Activated CD4-positive, alpha-beta memory T cell treated with anti-CD3 and anti-CD28 coated beads, Interleukin-2, amount 10 ng/mL, durations not matched to agents 7 days and 5 days (primary cell): Measurements from ENCODE around the gene RAB43. TPM values are rescaled to one million over a fixed set of nuclear protein-coding genes. Genes with fewer than 3 reads are reported as not detected.
"Not testable (repeated sequence)": the region's sequence is repeated elsewhere in the genome, so short reads cannot be mapped to it uniquely, and the experiment has no call there.

Experiments used
- CTCF ChIA-PET: fragments of 350-600 bp; sonication (Branson Sonifier 250); formaldehyde crosslinking; loops from one replicate; lab custom pipeline; 2021; ENCODE audit warnings: antibody characterized with exemption, inconsistent platforms; lab: Charles Lee
- POLR2A ChIA-PET: fragments of 350-600 bp; sonication (Branson Sonifier 250); formaldehyde crosslinking; loops from one replicate; lab custom pipeline; 2021; ENCODE audit warnings: antibody characterized with exemption; lab: Charles Lee
- DNase-seq: peaks from one replicate; pipeline ENCODE4 v3.0.0-alpha.2; 2020
- H3K27ac Mint-ChIP-seq: one replicate; pipeline ENCODE4 v1.8.0; 2021; ENCODE audit warnings: mild to moderate bottlenecking, mixed read lengths
- H3K27me3 Mint-ChIP-seq: one replicate; pipeline ENCODE4 v1.8.0; 2021; ENCODE audit warnings: mixed read lengths
- H3K36me3 Mint-ChIP-seq: one replicate; pipeline ENCODE4 v1.8.0; 2021; ENCODE audit warnings: low read depth, mixed read lengths
- H3K4me1 Mint-ChIP-seq: one replicate; pipeline ENCODE4 v1.8.0; 2021; ENCODE audit warnings: mixed read lengths
- H3K4me3 Mint-ChIP-seq: one replicate; pipeline ENCODE4 v1.8.0; 2021; ENCODE audit warnings: mild to moderate bottlenecking, mixed read lengths
- H3K9me3 Mint-ChIP-seq: one replicate; pipeline ENCODE4 v1.8.0; 2021; ENCODE audit warnings: mixed read lengths
- total RNA-seq, 2 experiments: library from RNA; stranded (reverse); gene quantifications; one replicate each; pipeline ENCODE4 v1.2.3, GENCODE V29; 2021

RAB43 gene
- total RNA-seq, 2 experiments from 2014 or later: 46.3 to 48.1 TPM

DNA sequence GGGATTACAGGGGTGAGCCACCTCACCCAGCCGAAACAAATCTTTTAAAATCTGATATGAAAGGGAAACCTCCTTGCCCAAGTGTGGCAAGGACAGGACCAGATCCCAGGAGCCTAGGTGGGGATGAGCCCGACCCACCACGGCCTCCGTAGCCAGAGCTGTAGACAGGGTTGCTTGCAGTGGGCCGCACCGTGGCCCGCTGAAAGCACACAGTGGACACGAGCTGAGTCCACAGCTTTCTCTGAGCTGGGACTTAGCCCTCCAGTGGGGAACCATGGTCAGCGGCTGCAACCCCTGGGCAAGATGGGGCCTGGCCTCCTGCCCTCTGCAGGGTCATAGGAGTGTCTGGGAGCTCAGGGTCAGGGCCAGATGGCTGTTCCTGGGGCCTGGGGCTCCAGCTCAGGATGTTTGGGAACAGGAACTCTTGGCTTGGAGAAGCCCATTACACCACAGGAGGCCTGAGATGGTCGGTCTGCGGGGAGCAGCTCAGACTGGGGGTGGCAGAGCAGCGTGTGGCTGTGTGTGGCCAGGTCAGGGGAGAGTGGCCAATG, 36.4 kb downstream of the RAB43 start:
- no peaks in the 10 kb centered on the region for H3K9me3 Mint-ChIP-seq
- CTCF ChIA-PET: no interaction called here
- no peaks in the 10 kb centered on the region for H3K27me3 Mint-ChIP-seq
- H3K36me3 Mint-ChIP-seq: peaks cover 2% of the 10 kb centered on the region
- POLR2A ChIA-PET: interaction anchor here (0.7 kb wide), 1 partner anchor 429 kb away, joined by 3 read pairs; no protein-coding TSS in a partner anchor
- no peak for DNase-seq
- no peak overlapping the region for H3K27ac Mint-ChIP-seq
- H3K4me3 Mint-ChIP-seq: no peak overlapping the region
- peaks cover 1% of the 10 kb centered on the region for H3K4me1 Mint-ChIP-seq

DNA sequence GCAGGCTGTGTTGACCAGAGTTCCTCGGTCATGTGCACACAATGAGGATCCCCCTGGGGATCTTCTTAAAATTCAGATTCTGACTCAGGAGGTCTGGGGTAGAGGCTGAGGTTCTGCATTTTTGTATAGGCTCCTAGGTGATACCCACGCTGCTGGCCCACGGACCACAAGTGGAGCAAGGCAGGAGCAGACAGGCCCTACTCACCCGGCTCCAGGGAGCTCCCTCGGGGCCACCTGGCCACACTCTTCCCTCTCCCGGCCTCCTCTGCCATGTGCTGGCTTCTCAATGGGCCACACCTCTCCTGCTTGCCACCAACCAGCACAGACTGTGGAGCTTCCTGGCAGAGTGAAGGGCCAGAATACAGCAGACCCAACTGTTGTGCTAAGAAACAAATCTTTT, 37.1 kb downstream of the RAB43 start:
- H3K4me1 Mint-ChIP-seq: peaks cover 1% of the 10 kb centered on the region
- no peak overlapping the region for H3K4me3 Mint-ChIP-seq
- no peak for DNase-seq
- ChIA-PET CTCF (no interaction called here), POLR2A (interaction anchor here (0.7 kb wide), 1 partner anchor 428 kb away, joined by 3 read pairs; no protein-coding TSS in a partner anchor)
- no peaks in the 10 kb centered on the region for H3K9me3 Mint-ChIP-seq
- peaks cover 2% of the 10 kb centered on the region for H3K36me3 Mint-ChIP-seq
- H3K27ac Mint-ChIP-seq: no peak overlapping the region
- no peaks in the 10 kb centered on the region for H3K27me3 Mint-ChIP-seq

DNA sequence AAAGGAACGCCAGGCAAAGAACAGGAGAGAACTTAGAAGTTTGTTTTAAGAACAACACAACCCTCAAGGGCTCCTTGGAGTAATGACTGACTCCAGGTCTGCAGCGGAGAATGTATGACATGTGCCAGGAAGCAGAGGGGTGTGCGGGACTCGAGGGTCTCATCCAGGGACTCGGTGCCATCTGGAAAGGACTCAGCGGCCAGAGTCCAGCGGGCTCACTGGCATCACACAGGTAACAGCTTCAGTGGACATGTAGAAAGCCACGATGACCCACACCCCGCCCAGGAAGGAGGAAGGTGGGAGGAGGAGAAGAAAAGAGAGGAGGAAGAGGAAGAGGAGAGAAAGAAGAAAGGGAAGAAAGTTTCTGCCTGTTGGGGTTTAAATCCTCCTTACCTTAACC, 39.6 kb downstream of the RAB43 start:
- Mint-ChIP-seq H3K4me3 (no peak overlapping the region), H3K4me1 (peaks cover 1% of the 10 kb centered on the region), H3K36me3 (peaks cover 2% of the 10 kb centered on the region), H3K9me3 (no peaks in the 10 kb centered on the region), H3K27me3 (no peaks in the 10 kb centered on the region), H3K27ac (no peak overlapping the region)
- no peak for DNase-seq
- CTCF ChIA-PET: no interaction called here
- POLR2A ChIA-PET: no interaction called here

DNA sequence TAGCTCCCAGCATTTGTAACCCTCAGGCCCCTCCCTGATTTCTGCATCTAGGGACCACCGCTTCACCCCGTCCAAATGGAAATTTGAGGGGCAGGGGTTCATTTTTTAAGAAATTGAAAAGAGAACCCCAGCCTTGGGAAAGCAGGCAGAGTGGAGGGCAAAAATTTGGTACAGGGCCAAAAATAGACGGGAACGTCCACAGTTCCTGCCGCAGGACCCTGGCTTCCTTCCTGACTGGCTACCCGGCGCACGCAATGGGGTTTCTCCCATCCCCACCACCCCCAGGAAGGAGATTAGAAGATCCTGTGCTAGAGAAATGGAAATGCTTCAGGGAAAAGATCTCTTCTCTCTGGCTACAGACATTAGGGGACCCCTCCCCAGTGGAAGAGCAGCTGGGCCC, 40.1 kb downstream of the RAB43 start:
- peaks cover 1% of the 10 kb centered on the region for H3K4me1 Mint-ChIP-seq
- H3K27me3 Mint-ChIP-seq: no peaks in the 10 kb centered on the region
- no peak overlapping the region for H3K4me3 Mint-ChIP-seq
- no peak overlapping the region for H3K27ac Mint-ChIP-seq
- DNase-seq: no peak
- no peaks in the 10 kb centered on the region for H3K9me3 Mint-ChIP-seq
- POLR2A ChIA-PET: no interaction called here
- H3K36me3 Mint-ChIP-seq: peaks cover 2% of the 10 kb centered on the region
- CTCF ChIA-PET: interaction anchor here (1.4 kb wide), 1 partner anchor 28 kb away, joined by 4 read pairs; no protein-coding TSS in a partner anchor

DNA sequence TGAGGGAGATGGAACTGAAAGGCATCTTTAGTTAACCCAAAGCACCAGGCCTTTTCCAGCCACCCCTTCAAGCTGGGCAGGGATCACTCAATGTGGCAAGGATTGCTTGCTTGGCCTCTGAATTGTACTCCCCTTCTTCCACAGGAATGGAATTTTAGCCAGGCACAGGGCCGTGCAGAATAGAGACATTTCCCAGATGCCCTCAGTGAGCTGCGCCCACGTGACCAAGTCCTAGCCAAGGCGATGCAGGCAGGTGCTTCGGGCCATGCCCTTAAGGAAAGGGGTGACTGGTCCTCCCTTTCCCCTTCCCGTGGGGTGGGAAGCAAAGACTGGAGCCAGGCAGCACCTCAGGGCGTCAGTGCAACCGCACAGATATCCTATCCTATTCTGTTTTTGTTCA, 43.1 kb downstream of the RAB43 start:
- Mint-ChIP-seq H3K36me3 (no peaks in the 10 kb centered on the region), H3K9me3 (no peaks in the 10 kb centered on the region), H3K27me3 (no peaks in the 10 kb centered on the region), H3K4me3 (no peak overlapping the region), H3K27ac (no peak overlapping the region), H3K4me1 (peaks cover 1% of the 10 kb centered on the region)
- no peak for DNase-seq
- CTCF ChIA-PET: interaction anchor here (1.0 to 1.2 kb wide), 2 partner anchors 10 to 25 kb away, joined by 5 to 7 read pairs; no protein-coding TSS in a partner anchor
- POLR2A ChIA-PET: no interaction called here

DNA sequence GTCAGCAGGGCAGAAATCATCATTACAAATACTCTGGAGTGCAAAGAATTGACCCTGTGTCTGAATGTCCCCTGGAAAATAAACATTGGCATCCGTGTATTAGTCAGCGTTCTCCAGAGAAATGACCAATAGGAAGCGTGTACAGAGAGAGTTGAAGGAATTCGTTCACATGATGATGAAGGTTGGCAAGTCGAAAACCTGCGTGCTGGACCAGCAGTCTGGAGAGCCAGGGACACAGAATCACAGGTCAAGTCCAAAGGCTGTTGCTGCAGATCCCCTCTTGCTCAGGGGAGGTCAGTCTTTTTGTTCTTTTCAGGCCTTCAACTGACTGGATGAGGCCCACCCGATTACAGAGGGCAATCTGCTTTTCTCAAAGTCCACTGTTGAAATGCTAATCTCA, 44.4 kb downstream of the RAB43 start:
- H3K27ac Mint-ChIP-seq: no peak overlapping the region
- no peaks in the 10 kb centered on the region for H3K9me3 Mint-ChIP-seq
- no peak for DNase-seq
- peaks cover 1% of the 10 kb centered on the region for H3K4me1 Mint-ChIP-seq
- H3K36me3 Mint-ChIP-seq: no peaks in the 10 kb centered on the region
- H3K4me3 Mint-ChIP-seq: no peak overlapping the region
- H3K27me3 Mint-ChIP-seq: peaks cover 5% of the 10 kb centered on the region
- CTCF ChIA-PET: interaction anchor here (1.2 kb wide), 1 partner anchor 9 kb away, joined by 7 read pairs; no protein-coding TSS in a partner anchor
- POLR2A ChIA-PET: no interaction called here

DNA sequence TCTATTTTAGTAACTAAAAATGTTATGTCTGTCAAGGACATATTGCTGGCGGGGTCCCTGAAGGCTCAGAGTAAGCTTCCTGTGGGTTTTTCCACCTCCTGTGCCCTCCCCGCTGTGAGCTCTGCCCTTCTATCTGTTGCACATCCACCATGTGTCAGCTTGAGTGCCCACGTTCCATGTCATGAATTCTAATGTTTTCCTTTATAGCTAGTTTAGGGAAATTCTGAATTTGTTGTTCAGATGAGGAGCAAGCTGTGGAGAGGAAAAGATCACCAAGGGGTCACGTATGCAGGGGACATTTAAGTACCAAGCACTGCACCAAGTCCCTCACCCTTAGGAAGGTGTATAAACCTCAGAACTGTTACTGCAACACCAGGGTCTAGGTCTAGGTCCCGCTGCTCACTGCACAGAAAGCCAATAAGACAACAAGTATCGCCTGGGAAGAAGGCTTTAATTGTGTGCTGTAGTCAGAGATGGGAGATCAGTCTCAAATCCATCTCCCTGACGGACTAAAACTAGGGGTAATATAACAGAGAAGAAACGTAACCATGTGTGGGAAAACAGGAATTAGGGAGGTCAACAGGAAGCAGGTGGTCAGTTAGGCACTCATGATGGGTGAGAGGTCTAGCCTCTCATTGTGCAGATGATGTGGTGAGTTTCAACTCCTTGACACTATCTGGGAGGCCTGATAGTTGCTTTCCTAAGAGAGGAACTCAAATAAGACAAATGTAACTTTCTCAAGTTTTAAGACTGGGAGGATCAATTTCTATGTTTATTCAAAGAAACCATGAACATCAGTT, 51.3 kb downstream of the RAB43 start:
- Mint-ChIP-seq H3K36me3 (no peaks in the 10 kb centered on the region), H3K27me3 (peaks cover 18% of the 10 kb centered on the region), H3K4me1 (peaks cover 8% of the 10 kb centered on the region), H3K9me3 (peaks cover 3% of the 10 kb centered on the region), H3K27ac (no peak overlapping the region), H3K4me3 (no peak overlapping the region)
- POLR2A ChIA-PET: interaction anchor here (2.2 kb wide), 1 partner anchor 246 kb away, joined by 8 read pairs; a partner anchor contains a TSS
- CTCF ChIA-PET: interaction anchor here (1.2 to 4.7 kb wide), 3 partner anchors 17 to 43 kb away, joined by 3 to 31 read pairs (median 15); no protein-coding TSS in a partner anchor
- DNase-seq: no peak

DNA sequence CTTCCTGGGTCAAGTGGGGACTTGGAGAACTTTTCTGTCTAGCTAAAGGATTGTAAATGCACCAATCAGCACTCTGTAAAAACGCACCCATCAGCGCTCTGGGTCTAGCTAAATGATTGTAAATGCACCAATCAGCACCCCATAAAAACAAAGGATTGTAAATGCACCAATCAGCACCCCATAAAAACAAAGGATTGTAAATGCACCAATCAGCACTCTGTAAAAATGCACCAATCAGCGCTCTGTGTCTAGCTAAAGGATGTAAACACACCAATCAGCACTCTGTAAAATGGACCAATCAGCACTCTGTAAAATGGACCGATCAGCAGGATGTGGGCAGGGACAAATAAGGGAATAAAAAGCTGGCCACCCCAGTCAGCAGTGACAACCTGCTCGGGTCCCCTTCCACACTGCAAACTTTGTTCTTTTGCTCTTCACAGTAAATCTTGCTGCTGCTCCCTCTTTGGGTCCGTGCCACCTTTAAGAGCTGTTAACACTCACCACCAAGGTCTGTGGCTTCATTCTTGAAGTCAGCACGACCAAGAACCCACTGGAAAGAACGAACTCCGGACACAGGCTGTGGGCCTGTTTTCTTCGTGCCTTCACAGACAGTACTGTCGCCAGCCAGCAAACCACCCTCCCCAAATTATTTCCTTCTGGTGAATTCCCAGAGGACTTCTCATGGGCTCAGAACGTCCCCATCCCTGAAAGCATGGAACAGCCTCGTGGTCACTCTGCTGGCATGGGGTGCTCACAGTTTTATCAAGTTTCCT, 52.1 kb downstream of the RAB43 start:
- H3K27ac Mint-ChIP-seq, DNase-seq, H3K36me3 Mint-ChIP-seq, H3K9me3 Mint-ChIP-seq, H3K4me1 Mint-ChIP-seq, H3K4me3 Mint-ChIP-seq: not testable (repeated sequence)
- POLR2A ChIA-PET: interaction anchor here (1.1 to 3.6 kb wide), 6 partner anchors 10 to 247 kb away, joined by 3 to 27 read pairs (median 4); partner anchors contain the start of genes ACAD9 and RAB43
- H3K27me3 Mint-ChIP-seq: peaks cover 18% of the 10 kb centered on the region
- CTCF ChIA-PET: interaction anchor here (1.2 to 4.7 kb wide), 4 partner anchors 16 to 99 kb away, joined by 3 to 31 read pairs (median 14); no protein-coding TSS in a partner anchor

DNA sequence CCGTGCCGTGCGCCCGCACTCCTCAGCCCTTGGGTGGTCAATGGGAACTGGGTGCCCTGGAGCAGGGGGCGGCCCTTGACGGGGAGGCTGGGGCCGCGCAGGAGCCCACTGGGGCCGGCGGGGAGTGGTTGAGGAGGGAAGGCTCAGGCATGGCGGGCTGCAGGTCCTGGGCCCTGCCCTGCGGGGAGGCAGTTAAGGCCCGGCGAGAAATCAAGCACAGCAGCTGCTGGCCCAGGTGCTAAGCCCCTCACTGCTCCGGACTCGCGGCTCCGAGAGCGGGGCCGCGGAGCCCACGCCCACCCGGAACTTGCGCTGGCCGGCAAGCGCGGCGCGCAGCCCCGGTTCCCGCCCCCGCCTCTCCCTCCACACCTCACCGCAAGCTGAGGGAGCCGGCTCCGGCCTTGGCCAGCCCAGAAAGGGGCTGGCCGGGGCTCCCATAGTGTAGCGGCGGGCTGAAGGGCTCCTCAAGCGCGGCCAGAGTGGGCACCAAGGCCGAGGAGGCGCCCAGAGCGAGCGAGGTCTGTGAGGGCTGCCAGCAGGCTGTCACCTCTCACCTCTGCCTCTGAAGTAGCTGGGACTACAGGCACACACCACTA, 53.2 kb downstream of the RAB43 start:
- Mint-ChIP-seq H3K4me1 (peaks cover 8% of the 10 kb centered on the region), H3K9me3 (peaks cover 3% of the 10 kb centered on the region), H3K4me3 (no peak overlapping the region), H3K27ac (no peak overlapping the region), H3K36me3 (no peaks in the 10 kb centered on the region), H3K27me3 (peaks cover 18% of the 10 kb centered on the region)
- DNase-seq: no peak
- ChIA-PET POLR2A (interaction anchor here (0.7 to 3.6 kb wide), 8 partner anchors 8 to 248 kb away, joined by 3 to 27 read pairs (median 4); partner anchors contain the start of genes ACAD9, COPG1 and RAB43), CTCF (interaction anchor here (1.2 to 4.7 kb wide), 5 partner anchors 9 to 98 kb away, joined by 5 to 31 read pairs (median 14); partner anchors contain the start of gene RAB43)

DNA sequence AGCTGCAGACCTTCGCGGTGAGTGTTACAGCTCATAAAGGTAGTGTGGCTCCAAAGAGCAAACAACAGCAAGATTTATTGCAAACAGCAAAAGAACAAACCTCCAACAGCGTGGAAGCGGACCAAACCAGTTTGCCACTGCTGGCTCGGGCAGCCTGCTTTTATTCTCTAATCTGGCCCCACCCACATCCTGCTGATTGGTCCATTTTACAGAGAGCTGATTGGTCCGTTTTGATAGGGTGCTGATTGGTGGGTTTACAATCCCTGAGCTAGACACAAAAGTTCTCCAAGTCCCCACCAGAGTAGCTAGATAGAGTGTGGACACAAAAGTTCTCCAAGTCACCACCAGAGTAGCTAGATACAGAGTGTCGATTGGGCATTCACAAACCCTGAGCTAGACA, 53.9 kb downstream of the RAB43 start:
- ChIA-PET POLR2A (interaction anchor here (1.5 to 3.6 kb wide), 4 partner anchors 8 to 248 kb away, joined by 4 to 27 read pairs (median 6); partner anchors contain the start of genes ACAD9 and RAB43), CTCF (interaction anchor here (1.2 to 4.7 kb wide), 5 partner anchors 10 to 97 kb away, joined by 5 to 31 read pairs (median 14); partner anchors contain the start of gene RAB43)
- not testable (repeated sequence) for H3K4me1 Mint-ChIP-seq, DNase-seq, H3K36me3 Mint-ChIP-seq, H3K27ac Mint-ChIP-seq, H3K9me3 Mint-ChIP-seq
- Mint-ChIP-seq H3K27me3 (peaks cover 13% of the 10 kb centered on the region), H3K4me3 (peak overlapping the region; percentile 7)

DNA sequence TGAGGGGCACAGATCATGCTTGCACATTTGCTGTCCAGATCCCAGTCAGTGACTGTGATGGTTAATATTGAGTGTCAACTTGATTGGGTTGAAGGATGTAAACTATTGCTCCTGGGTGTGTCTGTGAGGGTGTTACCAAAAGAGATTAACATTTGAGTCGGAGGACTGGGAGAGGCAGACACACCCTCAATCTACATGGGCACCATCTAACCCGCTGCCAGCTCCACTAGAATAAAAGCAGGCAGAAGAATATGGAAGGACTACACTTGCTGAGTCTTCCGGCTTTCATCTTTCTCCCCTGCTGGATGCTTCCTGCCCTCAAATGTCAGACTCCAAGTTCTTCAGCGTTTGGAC, 55.9 kb downstream of the RAB43 start:
- H3K4me3 Mint-ChIP-seq: no peak overlapping the region
- POLR2A ChIA-PET: interaction anchor here (1.2 to 1.5 kb wide), 2 partner anchors 12 to 250 kb away, joined by 5 to 8 read pairs; a partner anchor contains a TSS

More for the DNA sequence above, 55.9 kb downstream of the RAB43 start:
- H3K9me3 Mint-ChIP-seq: peaks cover 3% of the 10 kb centered on the region
- CTCF ChIA-PET: interaction anchor here (4.7 kb wide), 1 partner anchor 13 kb away, joined by 31 read pairs; no protein-coding TSS in a partner anchor
- no peak overlapping the region for H3K27ac Mint-ChIP-seq
- peaks cover 8% of the 10 kb centered on the region for H3K4me1 Mint-ChIP-seq
- peaks cover 13% of the 10 kb centered on the region for H3K27me3 Mint-ChIP-seq
- no peak for DNase-seq
- H3K36me3 Mint-ChIP-seq: no peaks in the 10 kb centered on the region
